OCI-LY1 (cell line): Measurements from ENCODE around the gene GPR149.

ENCODE experiments used
- CTCF ChIP-seq: fragments of 200-600 bp; sonication (generic), shearing (Covaris generic); IDR thresholded peaks from 2 replicates; pipeline ENCODE4 v1.5.1; 2017; ENCODE audit warnings: mild to moderate bottlenecking, antibody characterized with exemption, low read length, moderate library complexity, mixed read lengths
- EZH2 ChIP-seq: fragments of 200-600 bp; sonication (generic), shearing (Covaris generic); IDR thresholded peaks from 2 replicates; pipeline ENCODE4 v1.8.0; 2017; ENCODE audit warnings: borderline replicate concordance, mixed run types, mild to moderate bottlenecking, antibody characterized with exemption, low read length, moderate library complexity, mixed read lengths

- TF ChIP-seq EZH2: no peak
- TF ChIP-seq CTCF: no peak
These were observed 136.0 kb downstream of the GPR149 start for GRCh38 chr3:154294016-154294415.
